Activated naive CD4-positive, alpha-beta T cell treated with anti-CD3 and anti-CD28 coated beads, Interleukin-2, amount 50 U/mL, for 24 hours (primary cell): ENCODE measurements around the gene SHC2.

ENCODE experiments used
- H3K27ac Mint-ChIP-seq: one replicate; pipeline ENCODE4 v1.8.0; 2021; ENCODE audit warnings: mild to moderate bottlenecking, mixed read lengths
- H3K27me3 Mint-ChIP-seq: one replicate; pipeline ENCODE4 v1.8.0; 2021; ENCODE audit warnings: mixed read lengths
- H3K36me3 Mint-ChIP-seq: one replicate; pipeline ENCODE4 v1.8.0; 2021; ENCODE audit warnings: mixed read lengths
- H3K4me1 Mint-ChIP-seq: one replicate; pipeline ENCODE4 v1.8.0; 2021; ENCODE audit warnings: mixed read lengths
- H3K4me3 Mint-ChIP-seq: one replicate; pipeline ENCODE4 v1.8.0; 2021; ENCODE audit warnings: mild to moderate bottlenecking, mixed read lengths
- H3K9me3 Mint-ChIP-seq: one replicate; pipeline ENCODE4 v1.8.0; 2021; ENCODE audit warnings: mixed read lengths

Gene SHC2

GRCh38 chr19:447816-448560, 12.8 kb downstream of the SHC2 start:
- Mint-ChIP-seq H3K4me3 (no peak overlapping the region), H3K36me3 (no peaks in the 10 kb centered on the region), H3K9me3 (no peaks in the 10 kb centered on the region), H3K27me3 (no peaks in the 10 kb centered on the region), H3K4me1 (no peaks in the 10 kb centered on the region), H3K27ac (no peak overlapping the region)

DNA sequence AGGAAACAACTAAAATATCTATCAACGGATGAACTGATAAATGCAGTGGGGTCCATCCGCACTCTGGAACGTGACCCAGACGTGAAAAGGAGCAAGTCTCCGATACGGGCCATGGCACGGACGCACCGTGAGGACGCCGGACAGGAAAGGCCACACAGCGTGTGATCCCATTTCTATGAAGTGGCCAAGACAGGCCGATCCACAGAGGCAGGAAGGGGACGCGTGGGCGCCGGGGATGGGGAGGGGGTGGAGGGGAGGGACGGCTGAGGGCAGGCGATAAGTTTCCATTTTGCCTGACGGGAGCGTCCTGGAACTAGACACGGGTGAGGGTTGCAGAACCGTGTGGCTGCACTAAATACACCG, 13.8 kb downstream of the SHC2 start:
- no peaks in the 10 kb centered on the region for H3K9me3 Mint-ChIP-seq
- no peaks in the 10 kb centered on the region for H3K4me1 Mint-ChIP-seq
- H3K27me3 Mint-ChIP-seq = no peaks in the 10 kb centered on the region
- no peak overlapping the region for H3K4me3 Mint-ChIP-seq
- H3K36me3 Mint-ChIP-seq = no peaks in the 10 kb centered on the region
- no peak overlapping the region for H3K27ac Mint-ChIP-seq

- Mint-ChIP-seq H3K4me1 (no peaks in the 10 kb centered on the region), H3K27ac (no peak overlapping the region), H3K4me3 (no peak overlapping the region), H3K9me3 (no peaks in the 10 kb centered on the region), H3K27me3 (peaks cover 9% of the 10 kb centered on the region), H3K36me3 (no peaks in the 10 kb centered on the region)
Observed at GRCh38 chr19:444677-445210, 16.1 kb downstream of the SHC2 start.

GRCh38 chr19:443005-443404, 17.8 kb downstream of the SHC2 start:
- no peaks in the 10 kb centered on the region for H3K36me3 Mint-ChIP-seq
- H3K4me3 Mint-ChIP-seq = no peak overlapping the region
- no peaks in the 10 kb centered on the region for H3K4me1 Mint-ChIP-seq
- peaks cover 9% of the 10 kb centered on the region for H3K27me3 Mint-ChIP-seq
- no peaks in the 10 kb centered on the region for H3K9me3 Mint-ChIP-seq
- H3K27ac Mint-ChIP-seq = no peak overlapping the region

DNA sequence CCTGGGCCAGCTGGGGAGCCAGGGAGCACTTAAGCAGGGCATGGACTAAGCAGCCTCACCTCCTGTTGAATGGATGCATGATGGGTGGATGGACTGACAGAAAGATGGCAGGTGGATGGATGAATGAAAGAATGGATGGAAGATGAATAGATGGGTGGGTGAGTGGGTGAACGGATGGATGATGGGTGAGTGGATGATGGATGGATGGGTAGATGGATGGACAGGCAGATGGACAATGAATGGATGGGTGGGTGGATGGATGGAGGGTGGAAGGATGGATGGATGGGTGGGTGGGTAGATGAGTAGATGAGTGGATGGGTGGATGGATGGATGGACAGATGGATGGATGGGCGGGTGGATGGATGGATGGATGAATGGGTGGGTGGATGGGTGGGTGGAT, 18.7 kb downstream of the SHC2 start:
- Mint-ChIP-seq H3K27me3 (peaks cover 16% of the 10 kb centered on the region), H3K9me3 (no peaks in the 10 kb centered on the region)

GRCh38 chr19:441213-441836, 19.5 kb downstream of the SHC2 start:
- Mint-ChIP-seq H3K27ac (no peak overlapping the region), H3K4me3 (no peak overlapping the region), H3K9me3 (no peaks in the 10 kb centered on the region), H3K27me3 (peaks cover 17% of the 10 kb centered on the region), H3K36me3 (no peaks in the 10 kb centered on the region), H3K4me1 (no peaks in the 10 kb centered on the region)

More for the DNA sequence above, 18.7 kb downstream of the SHC2 start:
- no peak overlapping the region for H3K4me3 Mint-ChIP-seq
- no peaks in the 10 kb centered on the region for H3K4me1 Mint-ChIP-seq
- H3K27ac Mint-ChIP-seq = no peak overlapping the region
- no peaks in the 10 kb centered on the region for H3K36me3 Mint-ChIP-seq

- H3K36me3 Mint-ChIP-seq = no peaks in the 10 kb centered on the region
- H3K9me3 Mint-ChIP-seq = no peaks in the 10 kb centered on the region
- H3K27ac Mint-ChIP-seq = no peak overlapping the region
- no peaks in the 10 kb centered on the region for H3K4me1 Mint-ChIP-seq
- H3K4me3 Mint-ChIP-seq = no peak overlapping the region
- peaks cover 17% of the 10 kb centered on the region for H3K27me3 Mint-ChIP-seq
Observed at GRCh38 chr19:440391-441212, 20.2 kb downstream of the SHC2 start.

DNA sequence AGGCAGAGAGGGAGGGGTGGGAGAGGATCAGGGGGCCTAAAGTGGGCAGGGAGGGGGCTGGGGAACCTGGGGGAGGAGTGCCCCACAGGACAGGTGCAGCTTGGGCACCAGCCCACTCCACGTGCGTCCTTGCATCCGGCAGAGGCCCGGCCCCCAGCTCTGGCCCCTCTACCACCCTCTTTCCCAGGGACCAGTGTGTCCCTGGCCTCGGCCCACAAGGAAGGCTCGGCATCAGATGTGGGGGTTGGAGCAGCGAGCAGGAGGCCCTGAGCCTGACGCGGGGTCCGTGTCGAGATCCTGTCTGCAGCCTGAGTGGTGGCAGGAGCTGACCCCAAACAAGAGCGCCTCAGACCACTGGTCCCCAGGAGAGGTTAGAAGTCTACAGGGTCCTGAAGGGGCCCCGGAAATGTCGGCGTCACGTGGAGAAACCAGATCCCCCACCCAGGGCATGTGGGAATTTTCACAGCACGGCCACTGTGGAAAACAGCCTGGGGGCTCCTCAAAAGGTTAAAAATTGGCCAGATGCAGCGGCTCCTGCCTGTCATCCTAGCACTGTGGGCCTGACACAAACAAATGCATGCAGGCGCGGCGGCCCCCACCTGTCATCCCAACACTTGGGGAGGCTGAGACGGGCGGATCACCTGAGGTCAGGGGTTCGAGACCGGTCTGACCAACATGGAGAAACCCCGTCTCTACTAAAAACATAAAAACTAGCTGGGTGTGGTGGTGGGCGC, 21.5 kb downstream of the SHC2 start:
- peaks cover 19% of the 10 kb centered on the region for H3K27me3 Mint-ChIP-seq
- H3K36me3 Mint-ChIP-seq = no peaks in the 10 kb centered on the region
- no peak overlapping the region for H3K4me3 Mint-ChIP-seq
- H3K27ac Mint-ChIP-seq = no peak overlapping the region
- no peaks in the 10 kb centered on the region for H3K9me3 Mint-ChIP-seq
- no peaks in the 10 kb centered on the region for H3K4me1 Mint-ChIP-seq

- H3K36me3 Mint-ChIP-seq = no peaks in the 10 kb centered on the region
- H3K4me1 Mint-ChIP-seq = no peaks in the 10 kb centered on the region
- H3K27ac Mint-ChIP-seq = no peak overlapping the region
- no peaks in the 10 kb centered on the region for H3K9me3 Mint-ChIP-seq
- no peak overlapping the region for H3K4me3 Mint-ChIP-seq
- peaks cover 19% of the 10 kb centered on the region for H3K27me3 Mint-ChIP-seq
Observed at GRCh38 chr19:438416-438958, 22.3 kb downstream of the SHC2 start.

- no peaks in the 10 kb centered on the region for H3K9me3 Mint-ChIP-seq
- peaks cover 19% of the 10 kb centered on the region for H3K27me3 Mint-ChIP-seq
- no peak overlapping the region for H3K4me3 Mint-ChIP-seq
- no peak overlapping the region for H3K27ac Mint-ChIP-seq
- H3K4me1 Mint-ChIP-seq = no peaks in the 10 kb centered on the region
- H3K36me3 Mint-ChIP-seq = no peaks in the 10 kb centered on the region
Observed at GRCh38 chr19:437041-437440, 23.8 kb downstream of the SHC2 start.

DNA sequence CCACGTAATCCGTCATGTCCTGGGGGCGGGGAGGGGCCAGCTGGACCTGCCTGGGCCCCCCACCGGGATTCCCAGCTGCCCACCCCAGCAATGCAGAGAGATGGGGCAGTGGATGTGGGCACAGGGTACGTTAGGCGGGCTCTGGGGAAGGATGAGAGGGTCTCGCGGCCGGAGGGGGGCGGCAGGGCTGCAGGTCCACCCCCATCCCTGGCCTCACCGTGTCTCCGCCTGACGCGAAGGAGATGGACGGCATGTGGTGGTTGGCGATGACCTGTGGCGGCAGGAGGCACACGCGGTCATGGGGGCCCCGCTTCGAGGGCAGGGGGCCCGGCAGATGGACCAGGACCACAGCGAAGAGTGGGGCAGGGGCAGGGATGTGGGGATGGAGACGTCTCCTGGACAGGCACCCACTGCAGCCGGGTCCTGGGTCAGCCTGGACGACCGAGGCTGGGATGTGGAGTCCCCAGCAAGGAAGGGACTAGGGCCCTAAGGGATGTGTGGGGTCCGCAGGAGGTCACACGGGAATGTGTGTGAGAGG, 24.4 kb downstream of the SHC2 start:
- no peaks in the 10 kb centered on the region for H3K4me1 Mint-ChIP-seq
- H3K4me3 Mint-ChIP-seq = no peak overlapping the region
- no peaks in the 10 kb centered on the region for H3K9me3 Mint-ChIP-seq
- H3K27me3 Mint-ChIP-seq = peaks cover 17% of the 10 kb centered on the region
- H3K27ac Mint-ChIP-seq = no peak overlapping the region
- H3K36me3 Mint-ChIP-seq = no peaks in the 10 kb centered on the region

DNA sequence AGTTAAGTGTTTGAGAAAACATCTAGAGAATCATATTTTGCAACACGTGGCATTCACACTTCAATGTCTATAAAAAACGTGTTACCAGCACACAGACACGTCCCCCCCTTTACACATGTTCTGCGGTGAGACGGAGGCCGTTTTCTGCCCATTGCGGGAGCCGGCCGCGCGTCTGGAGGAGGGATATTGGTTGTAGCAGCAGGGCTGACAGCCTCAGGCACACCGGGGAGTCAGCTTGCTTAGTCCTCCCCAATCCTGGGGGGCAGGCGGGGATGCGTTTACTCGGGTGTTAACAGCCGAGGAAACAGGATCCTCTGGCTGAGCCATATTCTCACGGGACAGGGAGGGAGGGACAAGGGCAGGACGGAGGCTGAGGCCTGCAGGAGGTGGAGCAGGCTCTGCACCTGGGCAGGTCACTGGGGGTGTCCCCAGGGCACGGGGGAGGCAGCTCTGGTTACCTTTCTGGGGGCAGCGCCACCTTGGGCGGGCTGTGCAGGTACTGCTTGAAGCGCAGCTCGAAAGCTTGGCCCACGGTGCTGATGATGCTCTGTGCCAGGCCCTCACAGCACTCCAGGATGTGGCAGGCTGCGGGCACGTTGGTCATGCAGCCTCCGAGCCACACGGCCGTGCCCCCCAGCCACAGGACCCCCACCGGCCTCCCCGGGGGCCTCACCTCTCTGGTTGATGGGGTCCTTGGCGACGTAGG, 25.0 kb downstream of the SHC2 start:
- no peaks in the 10 kb centered on the region for H3K4me1 Mint-ChIP-seq
- H3K4me3 Mint-ChIP-seq = no peak overlapping the region
- H3K27ac Mint-ChIP-seq = no peak overlapping the region
- peaks cover 11% of the 10 kb centered on the region for H3K27me3 Mint-ChIP-seq
- H3K36me3 Mint-ChIP-seq = no peaks in the 10 kb centered on the region
- H3K9me3 Mint-ChIP-seq = no peaks in the 10 kb centered on the region

DNA sequence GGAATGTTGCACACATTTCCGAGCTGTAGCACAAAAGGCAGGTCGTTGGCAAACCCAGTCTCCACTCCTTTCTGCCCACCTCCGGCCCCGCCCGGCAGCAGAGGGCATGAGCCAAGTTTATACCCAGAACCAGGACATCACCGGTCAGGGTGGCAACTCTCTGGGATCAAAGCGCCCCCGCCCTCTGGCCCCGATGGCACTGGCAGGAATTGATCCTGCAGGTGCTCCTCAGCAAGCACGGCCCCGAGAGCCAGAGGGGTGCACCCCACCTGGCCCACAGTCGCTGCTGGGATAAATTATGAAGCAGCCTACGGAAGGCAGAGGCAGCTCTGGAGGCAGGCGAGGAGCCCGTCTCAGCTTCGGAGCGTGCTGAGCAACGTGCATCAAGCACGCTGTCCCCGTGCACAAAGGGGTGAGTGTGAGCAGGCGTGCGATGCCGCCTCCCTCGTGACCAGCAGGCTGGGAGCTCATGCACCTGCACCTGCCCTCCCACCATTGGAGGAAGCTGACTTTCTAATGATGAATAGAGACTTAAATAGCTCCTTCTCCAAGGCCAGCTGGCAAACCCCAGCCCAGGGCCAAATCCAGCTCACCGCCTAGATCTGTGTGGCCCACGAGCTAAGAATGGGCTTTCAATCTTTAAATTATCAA, 25.7 kb downstream of the SHC2 start:
- H3K27me3 Mint-ChIP-seq = peaks cover 11% of the 10 kb centered on the region
- H3K27ac Mint-ChIP-seq = no peak overlapping the region
- no peaks in the 10 kb centered on the region for H3K36me3 Mint-ChIP-seq
- no peaks in the 10 kb centered on the region for H3K9me3 Mint-ChIP-seq
- no peaks in the 10 kb centered on the region for H3K4me1 Mint-ChIP-seq
- H3K4me3 Mint-ChIP-seq = no peak overlapping the region
